ENCODE measurements around the gene PUSL1.

GRCh38 chr1:1352786-1353388, 44.5 kb downstream of the PUSL1 start:
- no peak for TF ChIP-seq CTCF (conservative IDR thresholded peaks at IDR 0.05; ENCODE audit: low read depth, low read length)
- TF ChIP-seq EZH2 (IDR thresholded peaks at IDR 0.05; ENCODE audit: low read length, unreplicated experiment): no peak

All from PC-3 (cell line).